ENCODE results near the gene ERCC5.
A peak's percentile ranks its signal among the peaks of the same experiment; 100 is the strongest.

Gene ERCC5

DNA sequence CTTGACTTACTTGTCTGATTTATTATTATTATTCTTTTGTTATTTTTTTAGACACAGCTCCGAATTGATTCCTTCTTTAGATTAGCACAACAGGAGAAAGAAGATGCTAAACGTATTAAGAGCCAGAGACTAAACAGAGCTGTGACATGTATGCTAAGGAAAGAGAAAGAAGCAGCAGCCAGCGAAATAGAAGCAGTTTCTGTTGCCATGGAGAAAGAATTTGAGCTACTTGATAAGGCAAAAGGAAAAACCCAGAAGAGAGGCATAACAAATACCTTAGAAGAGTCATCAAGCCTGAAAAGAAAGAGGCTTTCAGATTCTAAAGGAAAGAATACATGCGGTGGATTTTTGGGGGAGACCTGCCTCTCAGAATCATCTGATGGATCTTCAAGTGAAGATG is 29.4 kb downstream of the ERCC5 start:
- in situ Hi-C loops (cut with MboI; ENCODE audit: low pct_unique_long_range_greater_than_20kb, low sequenced_read_pairs) = no loop called here
- no peak for DNase-seq

DNA sequence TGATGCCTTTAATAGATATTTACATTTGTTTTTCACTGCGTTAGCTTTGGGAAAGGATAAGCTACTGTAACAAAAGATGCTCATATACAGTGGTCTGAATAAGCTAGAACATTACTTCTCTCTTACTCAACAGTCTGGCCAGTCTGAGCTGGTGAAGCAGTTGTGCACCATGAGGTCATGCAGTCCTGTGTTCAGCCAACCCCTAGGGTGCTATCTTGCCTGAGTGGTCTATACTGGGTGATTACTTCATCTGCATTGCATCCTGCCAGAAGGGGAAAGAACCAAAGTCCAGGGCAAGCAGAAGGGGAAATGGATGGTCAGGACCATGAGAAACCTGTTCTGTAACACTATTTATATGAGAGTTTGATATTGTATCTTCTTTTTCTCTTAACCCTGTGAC is 31.5 kb downstream of the ERCC5 start:
- DNase-seq = no peak
- in situ Hi-C loops (cut with MboI; ENCODE audit: low pct_unique_long_range_greater_than_20kb, low sequenced_read_pairs) = no loop called here

DNA sequence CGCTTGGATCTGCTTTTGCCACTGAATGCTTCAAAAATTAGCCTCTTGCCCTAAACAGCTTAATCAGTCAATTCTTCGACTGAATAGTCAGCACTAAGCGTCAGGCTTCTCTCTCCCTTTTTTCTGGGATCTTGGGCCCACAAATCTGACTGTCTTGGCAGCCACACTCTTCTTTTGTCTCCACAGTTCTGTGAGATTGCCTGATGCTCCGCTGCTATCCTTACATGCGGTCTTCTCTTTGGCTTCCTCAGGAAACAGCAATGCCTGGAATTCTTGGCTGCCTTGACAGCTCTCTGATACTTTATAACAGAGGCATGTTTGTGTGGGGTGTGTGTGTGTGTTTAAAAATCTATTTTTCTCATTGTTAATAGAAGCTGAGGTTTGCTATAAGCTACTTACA is 32.6 kb downstream of the ERCC5 start:
- DNase-seq = no peak
- in situ Hi-C loops (cut with MboI; ENCODE audit: low pct_unique_long_range_greater_than_20kb, low sequenced_read_pairs) = no loop called here

DNA sequence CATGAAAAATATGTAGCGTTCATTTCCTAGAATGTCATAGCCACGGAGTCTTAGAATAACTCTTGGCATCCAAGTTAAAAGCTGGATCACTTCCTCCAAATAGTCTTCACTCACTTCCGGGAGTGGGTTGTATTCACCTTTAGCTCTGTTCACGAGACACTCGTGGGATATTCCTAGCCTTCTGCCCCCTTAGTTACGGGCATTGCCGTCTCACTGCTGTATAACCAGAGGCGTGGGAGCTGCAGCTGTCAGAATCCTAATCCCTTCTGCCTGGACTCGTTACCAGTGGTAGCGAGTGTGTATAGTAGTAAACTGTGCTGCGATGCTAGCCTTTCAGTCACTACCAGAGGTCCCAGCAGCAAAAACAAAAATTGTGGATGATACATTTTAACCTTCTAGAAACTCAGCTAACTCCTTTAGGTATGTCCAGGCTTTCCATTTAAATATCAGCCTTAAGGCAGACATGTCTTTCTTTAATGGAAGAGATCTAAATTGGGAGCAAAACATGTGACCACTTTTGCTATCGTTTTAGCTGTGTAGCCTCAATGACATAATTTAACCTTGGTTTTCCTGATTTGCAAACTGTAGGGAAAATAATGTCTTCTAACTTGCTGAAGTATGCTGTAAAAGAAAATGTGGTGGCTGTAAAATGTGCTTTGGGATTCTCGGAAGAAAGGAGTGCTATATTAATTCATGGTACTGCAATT is 34.1 kb downstream of the ERCC5 start:
- in situ Hi-C loops (cut with MboI; ENCODE audit: low pct_unique_long_range_greater_than_20kb, low sequenced_read_pairs) = no loop called here
- DNase-seq = no peak

DNA sequence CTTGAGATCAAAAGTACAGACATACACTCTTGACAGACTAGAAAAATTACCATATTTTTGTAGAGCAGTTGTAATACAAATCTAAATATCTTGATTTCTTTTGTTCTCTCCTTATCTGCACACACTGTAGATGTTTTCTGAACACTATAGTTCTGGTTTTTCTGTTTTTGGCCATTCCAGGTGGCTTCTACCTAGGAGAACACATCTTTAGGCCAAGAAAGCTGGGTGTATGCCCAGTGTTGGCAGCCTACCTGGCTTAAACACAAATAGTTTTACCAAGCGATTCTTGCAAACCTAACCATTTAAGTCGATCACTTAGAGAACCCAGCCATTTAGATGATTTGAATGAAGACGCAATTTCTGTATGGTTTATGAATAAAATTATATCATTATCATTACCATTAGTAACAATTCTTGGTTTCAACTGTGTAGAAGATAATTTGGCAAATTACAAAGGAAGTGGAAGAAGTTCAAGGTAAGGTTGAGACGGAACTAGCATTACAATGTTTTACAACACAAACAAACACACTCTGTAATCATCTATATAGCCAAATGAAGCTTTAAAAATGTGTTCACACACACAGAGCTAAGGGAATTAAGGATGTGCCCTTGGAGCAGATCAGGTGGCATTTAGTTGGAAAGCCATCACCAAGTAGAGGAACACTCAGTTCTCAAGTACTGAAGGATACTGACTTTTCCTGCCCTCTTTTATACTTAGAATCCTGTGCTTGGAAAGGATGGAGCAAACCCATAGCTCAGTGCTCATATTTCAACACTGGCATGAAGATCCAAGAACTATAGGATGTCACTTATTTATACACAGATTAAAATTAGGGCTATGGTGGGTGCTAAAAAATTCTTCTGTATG is 36.2 kb downstream of the ERCC5 start:
- in situ Hi-C loops (cut with MboI; ENCODE audit: low pct_unique_long_range_greater_than_20kb, low sequenced_read_pairs) = no loop called here
- DNase-seq = no peak

DNA sequence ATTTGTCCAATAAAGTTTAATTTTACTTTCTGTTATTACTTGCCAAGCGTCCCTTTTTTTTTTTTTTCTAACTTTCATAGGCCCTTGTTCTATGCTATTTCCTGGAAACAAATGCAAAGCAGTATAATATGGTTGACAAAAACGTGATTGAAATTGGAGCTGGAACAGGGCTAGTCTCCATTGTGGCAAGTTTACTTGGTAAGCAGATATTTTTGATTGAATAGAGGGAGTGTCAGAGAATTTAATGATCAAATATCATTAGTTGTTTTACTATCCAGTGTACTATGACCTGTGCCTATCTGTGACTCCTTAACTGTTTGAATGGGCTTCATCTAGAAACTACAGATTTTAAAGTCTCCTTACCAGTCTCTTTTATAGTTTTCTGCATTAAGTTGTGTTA is 46.7 kb downstream of the ERCC5 start:
- in situ Hi-C loops (cut with MboI; ENCODE audit: low pct_unique_long_range_greater_than_20kb, low sequenced_read_pairs) = no loop called here
- no peak for DNase-seq

DNA sequence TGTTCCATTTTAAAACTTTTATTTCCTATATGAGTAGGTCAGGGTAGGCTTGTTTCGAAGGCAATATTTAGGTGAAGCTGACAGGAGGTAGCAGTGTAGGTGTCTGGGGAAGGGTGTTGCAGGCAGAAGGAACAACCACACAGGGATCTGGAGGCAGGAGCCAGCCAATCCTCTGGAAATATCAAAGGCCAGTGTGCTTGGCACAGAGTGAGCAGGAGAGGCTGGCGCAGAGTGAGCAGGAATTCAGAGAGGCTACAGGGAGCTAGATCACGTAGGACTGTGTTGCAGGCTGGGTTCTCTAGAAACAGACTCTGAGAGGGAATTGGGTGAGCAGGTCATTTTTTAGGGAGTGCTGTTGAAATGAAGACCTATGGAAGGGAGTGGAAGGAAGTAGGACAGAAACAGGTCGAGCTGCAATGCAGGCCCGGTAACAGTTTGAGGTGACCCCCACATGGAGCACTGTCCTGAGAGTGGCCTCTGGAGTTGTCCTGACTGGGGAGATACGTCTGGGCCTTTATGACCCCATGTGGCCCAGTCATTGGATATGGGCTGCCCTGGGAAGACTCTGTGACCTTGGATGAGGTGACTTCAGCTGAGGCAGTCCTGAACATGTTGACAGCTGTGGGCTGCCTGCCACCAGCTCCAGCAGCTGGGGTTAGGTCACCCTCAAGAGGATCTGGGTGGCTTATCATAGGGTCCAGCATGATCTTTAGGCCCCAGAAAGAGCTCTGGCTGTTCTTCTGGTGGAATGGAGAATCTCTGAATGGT is 51.7 kb downstream of the ERCC5 start:
- in situ Hi-C loops (cut with MboI; ENCODE audit: low pct_unique_long_range_greater_than_20kb, low sequenced_read_pairs) = no loop called here

DNA sequence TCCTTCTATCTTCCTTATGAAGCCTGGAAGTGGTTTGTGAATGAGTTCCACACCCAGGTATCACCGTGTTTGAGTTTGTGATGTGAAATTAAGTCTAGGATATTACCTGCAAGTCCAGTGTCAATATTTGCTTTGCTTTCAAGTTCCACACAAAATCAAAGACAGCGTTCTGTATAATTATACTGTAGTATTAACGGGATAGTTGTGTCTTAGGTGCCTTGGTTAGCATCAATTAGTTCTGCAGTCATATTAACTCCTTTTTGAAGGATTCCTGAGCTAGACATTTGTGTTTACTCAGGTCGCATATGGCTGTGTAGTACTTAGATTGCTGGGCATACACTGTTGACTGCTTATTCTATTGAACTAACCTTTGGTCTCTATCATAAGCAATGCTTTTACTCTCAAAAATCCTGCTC is 54.4 kb downstream of the ERCC5 start:
- in situ Hi-C loops (cut with MboI; ENCODE audit: low pct_unique_long_range_greater_than_20kb, low sequenced_read_pairs) = loop anchor here (25.0 kb wide), 1 partner anchor 237 kb away; no protein-coding TSS in a partner anchor
- no peak for DNase-seq

More for the DNA sequence above, 51.7 kb downstream of the ERCC5 start:
- DNase-seq = no peak

DNA sequence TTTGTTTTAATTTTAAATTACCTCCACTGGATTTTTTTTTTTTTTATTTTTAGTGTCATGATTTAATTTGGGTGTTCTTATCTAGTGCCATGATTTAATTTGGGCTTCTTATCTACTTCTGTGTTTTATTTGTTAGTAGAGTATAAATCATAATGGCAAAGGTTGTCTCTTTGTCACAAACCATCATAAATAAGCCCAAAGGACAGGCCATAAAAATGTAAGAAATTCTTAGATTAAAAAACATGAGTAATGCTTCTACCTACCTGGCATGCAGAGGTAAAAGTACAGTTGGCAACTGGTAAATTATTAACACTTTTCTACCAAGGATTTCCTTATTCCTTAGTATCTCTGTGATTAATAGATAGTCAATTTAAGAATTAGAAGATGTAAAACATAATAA is 55.2 kb downstream of the ERCC5 start:
- in situ Hi-C loops (cut with MboI; ENCODE audit: low pct_unique_long_range_greater_than_20kb, low sequenced_read_pairs) = loop anchor here (25.0 kb wide), 1 partner anchor 236 kb away; no protein-coding TSS in a partner anchor
- no peak for DNase-seq

DNA sequence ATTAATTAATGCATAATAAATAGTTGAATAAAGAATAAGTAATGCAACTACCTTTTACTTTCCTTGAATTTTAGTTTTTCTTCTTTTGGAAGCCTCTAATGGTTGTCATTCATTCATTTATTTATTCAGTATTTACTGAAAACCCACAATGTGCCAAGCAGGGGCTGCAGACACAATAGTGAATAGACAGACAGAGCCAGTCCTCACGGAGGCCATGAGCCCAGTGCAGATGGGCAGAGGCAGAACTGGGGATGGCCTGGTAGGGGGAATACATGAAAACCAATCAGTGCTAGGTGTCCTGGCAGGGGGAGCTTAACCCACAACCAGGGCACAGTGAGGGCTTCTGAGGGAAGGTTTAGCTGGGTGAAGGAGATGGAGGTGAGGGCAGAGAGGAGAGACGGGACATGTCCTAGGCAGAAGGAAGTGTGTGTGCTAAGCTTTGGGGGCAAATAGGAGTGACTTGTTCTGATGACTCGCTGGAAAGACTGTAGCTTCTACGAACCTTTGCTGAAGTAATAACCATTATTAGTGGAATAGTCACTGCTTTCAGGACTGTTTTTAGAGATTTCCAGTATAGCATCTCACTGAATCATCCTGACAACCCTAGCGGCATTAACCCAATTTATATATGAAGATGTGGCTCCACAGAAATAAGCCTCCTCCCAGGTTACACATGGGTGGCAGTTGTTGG is 55.9 kb downstream of the ERCC5 start:
- no peak for DNase-seq
- in situ Hi-C loops (cut with MboI; ENCODE audit: low pct_unique_long_range_greater_than_20kb, low sequenced_read_pairs) = loop anchor here (25.0 kb wide), 1 partner anchor 236 kb away; no protein-coding TSS in a partner anchor

DNA sequence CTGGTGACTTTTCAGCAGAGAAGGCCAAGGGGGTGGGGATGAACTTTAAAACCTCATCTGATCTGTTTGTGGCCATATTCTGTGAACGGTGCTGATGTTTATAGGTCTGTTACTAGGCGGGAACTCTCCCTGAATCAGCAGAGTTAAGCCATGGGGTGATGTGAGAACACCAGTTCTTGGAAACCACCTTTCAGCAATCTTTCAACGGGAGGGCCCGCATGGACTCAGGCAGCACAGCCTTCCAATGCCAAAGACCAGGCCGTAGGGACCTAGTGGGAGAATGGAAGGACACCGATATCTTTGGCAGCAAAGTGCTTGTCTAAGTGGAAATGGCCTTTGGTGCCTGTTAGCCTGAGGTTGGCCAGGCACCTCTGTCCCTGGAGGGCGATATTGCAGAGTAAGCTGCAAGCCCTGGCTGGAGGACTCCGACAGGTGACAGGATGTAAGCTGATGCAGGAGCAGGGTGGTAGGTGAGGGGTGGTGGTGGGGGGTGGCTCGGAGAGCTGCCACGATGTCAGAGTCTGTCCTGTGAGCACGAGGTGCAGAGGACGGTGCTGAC is 57.0 kb downstream of the ERCC5 start:
- in situ Hi-C loops (cut with MboI; ENCODE audit: low pct_unique_long_range_greater_than_20kb, low sequenced_read_pairs) = loop anchor here (25.0 kb wide), 1 partner anchor 234 kb away; no protein-coding TSS in a partner anchor
- no peak for DNase-seq

DNA sequence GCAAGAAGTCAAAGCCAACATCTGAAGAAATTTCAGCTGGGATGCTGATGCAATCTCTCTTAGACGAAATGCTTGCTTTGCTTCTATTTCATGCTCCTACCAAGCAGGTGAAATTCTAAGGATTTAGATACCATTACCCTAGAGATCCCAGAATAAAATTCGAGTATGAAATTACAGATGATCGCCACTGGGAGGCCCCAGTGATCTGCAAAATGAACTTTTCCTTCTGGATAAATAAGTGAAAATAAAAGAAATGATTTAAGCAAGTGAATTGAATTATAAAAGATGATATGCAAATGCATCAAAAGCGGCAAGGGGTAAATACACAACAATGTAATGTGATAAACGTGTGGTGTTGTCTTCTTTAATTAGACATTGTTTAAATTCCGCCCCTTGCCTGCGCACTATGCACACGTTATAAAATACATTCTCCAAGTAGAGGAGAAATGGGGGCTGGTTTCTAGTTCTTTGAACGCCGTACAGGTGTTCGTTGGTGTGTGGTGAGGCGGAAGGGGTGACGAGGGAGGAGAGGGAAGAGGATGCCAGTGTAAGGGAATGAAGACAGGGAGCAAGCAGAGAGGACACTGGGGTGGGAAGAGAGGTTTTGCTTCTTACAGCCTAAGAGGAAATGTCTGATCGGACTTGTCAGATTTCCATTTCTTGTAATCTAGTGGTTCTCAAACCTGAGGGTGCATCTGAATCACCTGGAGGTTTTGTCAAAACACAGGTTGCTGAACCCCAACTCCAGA is 58.0 kb downstream of the ERCC5 start:
- peak; percentile 33 for DNase-seq
- in situ Hi-C loops (cut with MboI; ENCODE audit: low pct_unique_long_range_greater_than_20kb, low sequenced_read_pairs) = loop anchor here (25.0 kb wide), 1 partner anchor 233 kb away; no protein-coding TSS in a partner anchor

DNA sequence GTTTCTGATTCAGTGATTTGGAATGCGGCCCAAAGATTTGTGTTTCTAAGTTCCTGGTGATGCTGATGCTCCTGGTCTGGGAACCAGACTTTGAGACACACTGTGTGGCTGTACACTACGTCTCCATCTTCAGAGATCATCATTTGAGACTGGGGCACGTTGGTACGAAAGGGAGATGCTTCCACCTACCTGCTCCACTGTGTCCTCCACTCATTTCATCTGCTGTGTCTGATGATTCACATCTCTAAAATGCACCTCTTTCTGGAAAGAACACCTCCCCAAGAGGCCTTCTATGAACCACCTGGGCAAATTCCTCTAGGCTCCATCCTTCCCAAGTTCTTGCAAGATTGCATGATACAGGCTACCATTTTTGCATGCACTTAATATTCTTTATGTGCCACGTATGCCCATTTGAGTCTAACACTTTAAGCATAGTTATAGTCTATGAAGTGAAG is 58.6 kb downstream of the ERCC5 start:
- in situ Hi-C loops (cut with MboI; ENCODE audit: low pct_unique_long_range_greater_than_20kb, low sequenced_read_pairs) = loop anchor here (25.0 kb wide), 1 partner anchor 233 kb away; no protein-coding TSS in a partner anchor

DNA sequence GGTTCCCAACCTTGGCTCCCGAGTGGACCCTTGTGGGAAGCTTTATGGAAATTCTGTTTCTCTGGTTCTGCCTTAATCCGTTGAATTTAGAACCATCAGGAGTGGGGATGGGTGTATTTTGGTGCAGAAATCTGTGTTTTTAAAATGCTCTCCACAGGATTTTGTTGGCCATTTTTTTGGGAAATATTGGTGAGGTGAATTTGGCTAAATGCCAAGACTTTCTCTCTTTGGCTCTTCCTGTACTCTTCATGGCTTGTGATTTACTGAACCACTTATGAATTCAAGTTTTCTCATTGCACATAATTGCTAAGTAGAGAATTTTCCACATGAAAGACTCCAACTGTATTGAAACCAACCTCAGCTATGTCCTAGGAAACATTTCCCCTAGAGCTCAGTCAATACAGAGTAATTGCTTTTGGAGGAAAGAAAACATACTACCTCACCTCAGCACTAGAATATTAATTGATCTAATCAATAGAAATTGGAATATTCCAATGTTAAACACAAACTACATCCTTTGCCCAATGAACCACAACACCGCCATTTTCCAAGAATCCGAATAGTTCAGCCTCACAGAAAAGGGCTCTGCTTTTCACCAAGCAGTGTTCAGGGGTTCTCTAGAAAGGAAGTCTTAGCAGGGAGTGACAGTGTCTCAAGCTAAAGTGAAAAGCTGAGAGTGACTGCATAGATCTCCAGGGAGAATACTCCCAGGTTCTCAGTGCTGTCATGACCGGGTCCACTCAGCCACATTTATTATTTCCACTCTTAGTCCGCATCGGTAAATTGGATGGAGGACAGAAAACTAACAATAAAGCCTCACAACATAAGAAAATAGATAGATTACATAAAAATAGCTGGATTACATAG is 60.3 kb downstream of the ERCC5 start:
- no peak for DNase-seq
- in situ Hi-C loops (cut with MboI; ENCODE audit: low pct_unique_long_range_greater_than_20kb, low sequenced_read_pairs) = loop anchor here (25.0 kb wide), 1 partner anchor 231 kb away; no protein-coding TSS in a partner anchor

More for the DNA sequence above, 58.6 kb downstream of the ERCC5 start:
- no peak for DNase-seq

DNA sequence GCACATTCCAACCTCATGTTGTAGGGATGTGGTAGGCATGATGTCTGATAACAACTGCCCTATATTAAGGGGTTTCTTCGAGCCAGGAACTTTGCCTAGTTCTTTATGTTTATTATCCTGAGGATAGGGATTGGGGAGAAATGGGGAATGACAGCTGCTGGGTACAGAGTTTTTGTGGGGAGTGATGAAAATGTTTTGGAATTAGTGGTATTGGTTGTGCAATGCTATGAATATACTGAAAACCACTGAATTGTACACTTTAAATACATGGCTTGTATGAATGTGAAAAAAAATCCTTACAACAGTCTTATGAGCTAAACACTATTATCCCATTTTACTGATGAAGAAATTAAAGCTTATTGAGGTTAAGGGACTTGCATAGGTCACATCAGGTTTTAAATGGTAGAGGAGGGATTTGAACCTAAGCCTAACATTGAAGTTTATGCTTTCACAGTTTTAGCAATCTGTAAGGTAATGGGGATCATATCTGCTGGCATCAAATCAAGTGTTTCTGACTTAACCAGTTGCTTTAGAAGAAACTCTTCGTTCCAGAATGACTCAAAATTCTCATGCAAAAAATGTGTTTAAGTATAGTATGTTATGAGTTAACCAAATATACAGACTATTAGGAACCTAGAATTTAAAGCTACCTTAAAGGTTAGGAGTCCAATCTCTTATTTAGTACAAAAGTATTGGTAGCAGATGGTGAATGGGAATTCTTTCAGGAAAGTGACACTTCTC is 61.4 kb downstream of the ERCC5 start:
- DNase-seq = no peak
- in situ Hi-C loops (cut with MboI; ENCODE audit: low pct_unique_long_range_greater_than_20kb, low sequenced_read_pairs) = loop anchor here (25.0 kb wide), 1 partner anchor 230 kb away; no protein-coding TSS in a partner anchor

DNA sequence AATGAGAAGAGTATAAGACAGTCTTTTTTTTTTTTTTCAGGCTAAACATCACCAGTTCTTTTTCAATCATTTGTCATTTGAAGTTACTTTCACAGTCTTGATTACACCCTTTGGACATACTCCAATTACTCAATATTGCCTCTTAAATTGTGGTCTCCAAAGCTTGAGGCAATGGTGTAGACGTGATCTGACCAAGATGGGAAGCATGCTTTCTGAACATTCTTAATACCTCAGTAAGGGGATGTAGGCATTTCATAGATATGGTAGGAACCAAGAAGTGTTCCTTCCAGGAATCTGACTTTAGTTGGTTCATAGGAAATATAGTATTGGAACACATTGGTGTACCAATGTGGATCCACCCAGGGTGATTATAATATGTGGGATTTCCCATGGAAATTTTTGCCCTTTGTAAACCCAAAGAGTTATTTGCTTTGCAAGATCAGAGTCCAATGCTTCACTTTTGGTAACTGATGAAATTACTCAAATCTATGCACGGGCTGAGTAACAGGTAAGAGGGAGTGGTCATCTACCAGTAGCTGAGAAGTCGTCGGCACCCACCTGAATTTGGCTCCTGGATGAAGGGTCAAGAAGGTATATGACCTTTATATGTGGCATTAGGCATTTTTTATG is 62.2 kb downstream of the ERCC5 start:
- no peak for DNase-seq
- in situ Hi-C loops (cut with MboI; ENCODE audit: low pct_unique_long_range_greater_than_20kb, low sequenced_read_pairs) = loop anchor here (25.0 kb wide), 1 partner anchor 229 kb away; no protein-coding TSS in a partner anchor

Data from KBM-7 (cell line).